PC-3 (cell line): Measurements from ENCODE around the gene SENP3. TPM values are rescaled to one million over a fixed set of nuclear protein-coding genes. Genes with fewer than 3 reads are reported as not detected.

Source experiments
- ATAC-seq: fragments of 200-7000 bp; cut with Tn5 transposase; 2 replicates; pipeline ENCODE4 v1.9.1; 2020; ENCODE audit warnings: mild to moderate bottlenecking, moderate library complexity
- BruUV-seq: library from RNA; stranded (reverse); fragments of 400-500 nt; replicated peaks from 2 replicates; lab custom pipeline; 2021; lab: Mats Ljungman, UMichigan
- CTCF ChIA-PET: fragments of 300-600 bp; sonication (Branson Sonifier 250); formaldehyde crosslinking; loops from one replicate; lab custom pipeline; 2022; ENCODE audit warnings: antibody characterized with exemption; lab: Charles Lee
- POLR2A ChIA-PET: fragments of 300-600 bp; sonication (Branson Sonifier 250); formaldehyde crosslinking; loops from one replicate; lab custom pipeline; 2022; ENCODE audit warnings: antibody characterized with exemption; ENCODE audit not compliant: unreplicated experiment; lab: Charles Lee
- DNase-seq: peaks from one replicate; pipeline ENCODE4 v3.0.0-alpha.2; 2015
- H2AFZ ChIP-seq: fragments of 300-600 bp; sonication (generic); 2 replicates; pipeline ENCODE4 v1.6.0; 2016; ENCODE audit warnings: antibody characterized with exemption, low read length
- H3F3A ChIP-seq: fragments of 300-600 bp; sonication (generic); one replicate; pipeline ENCODE4 v1.6.0; 2017; ENCODE audit warnings: antibody characterized with exemption, low read length, control low read depth, mild to moderate bottlenecking; ENCODE audit not compliant: unreplicated experiment
- H3K27ac ChIP-seq: fragments of 300-600 bp; sonication (generic); 2 replicates; pipeline ENCODE4 v1.5.1; 2016; ENCODE audit warnings: mild to moderate bottlenecking, low read length
- H3K27me3 ChIP-seq: fragments of 300-600 bp; sonication (generic); 2 replicates; pipeline ENCODE4 v1.6.1; 2016; ENCODE audit warnings: low read length, mixed read lengths
- H3K36me3 ChIP-seq: fragments of 300-600 bp; sonication (generic); 2 replicates; pipeline ENCODE4 v1.6.1; 2016; ENCODE audit warnings: low read depth, mixed run types, low read length, mixed read lengths
- H3K4me1 ChIP-seq: fragments of 300-600 bp; sonication (generic); 2 replicates; pipeline ENCODE4 v1.5.1; 2016; ENCODE audit warnings: low read length; ENCODE audit not compliant: insufficient read depth
- H3K4me2 ChIP-seq: fragments of 300-600 bp; sonication (generic); 2 replicates; pipeline ENCODE4 v1.6.0; 2016; ENCODE audit warnings: low read length
- H3K4me3 ChIP-seq: fragments of 300-600 bp; sonication (generic); 2 replicates; pipeline ENCODE4 v1.5.1; 2016; ENCODE audit warnings: mild to moderate bottlenecking, low read length, mixed read lengths
- H3K79me2 ChIP-seq: fragments of 300-600 bp; sonication (generic); 2 replicates; pipeline ENCODE4 v1.6.1; 2017; ENCODE audit warnings: low read length, mixed read lengths
- H3K9ac ChIP-seq: fragments of 300-600 bp; sonication (generic); 2 replicates; pipeline ENCODE4 v1.6.0; 2016; ENCODE audit warnings: mild to moderate bottlenecking, low read length
- H3K9me2 ChIP-seq: fragments of 300-600 bp; sonication (generic); replicated peaks from 2 replicates; pipeline ENCODE4 v1.6.1; 2016; ENCODE audit warnings: mixed run types, low read length, mixed read lengths
- H3K9me3 ChIP-seq: fragments of 300-600 bp; sonication (generic); 2 replicates; pipeline ENCODE4 v1.6.1; 2016; ENCODE audit warnings: low read length, mixed read lengths
- H4K20me1 ChIP-seq: fragments of 300-600 bp; sonication (generic); 2 replicates; pipeline ENCODE4 v1.6.1; 2016; ENCODE audit warnings: low read length, mixed read lengths
- CTCF ChIP-seq: fragments of 300-600 bp; sonication (generic); conservative IDR thresholded peaks from 2 replicates; pipeline ENCODE4 v1.5.1; 2017; ENCODE audit warnings: antibody characterized with exemption, low read depth, mild to moderate bottlenecking, low read length
- EZH2 ChIP-seq: fragments of 300-600 bp; sonication (generic); IDR thresholded peaks from one replicate; pipeline ENCODE4 v1.6.1; 2017; ENCODE audit warnings: antibody characterized with exemption, mild to moderate bottlenecking, low read length; ENCODE audit not compliant: unreplicated experiment
- EZH2phosphoT487 ChIP-seq: fragments of 300-600 bp; sonication (generic); IDR thresholded peaks from 2 replicates; pipeline ENCODE4 v1.6.1; 2018; ENCODE audit warnings: mild to moderate bottlenecking, antibody characterized with exemption, low read length, borderline replicate concordance
- intact Hi-C: fragments of 100-400 bp; cut with micrococcal nuclease; formaldehyde crosslinking; loops from 2 replicates; pipeline ENCODE4 v1.9.0; 2023
- total RNA-seq: library from RNA; depleted of rRNA; stranded (reverse); fragments of >200 nt; gene quantifications from 2 replicates; pipeline ENCODE4 v1.2.3, GENCODE V29; 2014

The SENP3 gene
- total RNA-seq, 1 experiment from 2014 or later, result 82.8 TPM

- no peak for ATAC-seq
- no peak overlapping the region for H3K4me2 ChIP-seq
- no peaks in the 10 kb centered on the region for H3K27me3 ChIP-seq
- no peak overlapping the region for H2AFZ ChIP-seq
- no peaks in the 10 kb centered on the region for H3K79me2 ChIP-seq
- no peak overlapping the region for H3K9ac ChIP-seq
- H3F3A ChIP-seq, result no peaks in the 10 kb centered on the region
- no peaks in the 10 kb centered on the region for H4K20me1 ChIP-seq
- POLR2A ChIA-PET, result no interaction called here
- no peaks in the 10 kb centered on the region for H3K9me2 ChIP-seq
- DNase-seq, result no peak
- CTCF ChIA-PET, result no interaction called here
- BruUV-seq, result no TSS peak
- no peak overlapping the region for H3K27ac ChIP-seq
- H3K4me3 ChIP-seq, result no peak overlapping the region
- no peaks in the 10 kb centered on the region for H3K36me3 ChIP-seq
- no peaks in the 10 kb centered on the region for H3K9me3 ChIP-seq
- TF ChIP-seq CTCF (no peak), EZH2 (no peak), EZH2phosphoT487 (no peak)
- intact Hi-C loops, result no loop called here
- peaks cover 20% of the 10 kb centered on the region for H3K4me1 ChIP-seq
Observed at GRCh38 chr17:7556627-7557026, 5.1 kb upstream of the SENP3 start.

GRCh38 chr17:7557147-7557764, 4.5 kb upstream of the SENP3 start:
- no TSS peak for BruUV-seq
- no peak for DNase-seq
- Histone ChIP-seq H4K20me1 (no peaks in the 10 kb centered on the region), H3K79me2 (peaks cover 4% of the 10 kb centered on the region), H3K9me3 (no peaks in the 10 kb centered on the region), H3K4me1 (peaks cover 20% of the 10 kb centered on the region), H3F3A (no peaks in the 10 kb centered on the region), H2AFZ (no peak overlapping the region), H3K27me3 (no peaks in the 10 kb centered on the region), H3K27ac (no peak overlapping the region), H3K9ac (no peak overlapping the region), H3K9me2 (no peaks in the 10 kb centered on the region), H3K4me2 (no peak overlapping the region), H3K36me3 (no peaks in the 10 kb centered on the region), H3K4me3 (no peak overlapping the region)
- TF ChIP-seq EZH2, result no peak
- no peak for TF ChIP-seq EZH2phosphoT487
- TF ChIP-seq CTCF, result no peak
- ChIA-PET CTCF (no interaction called here), POLR2A (no interaction called here)
- no peak for ATAC-seq
- intact Hi-C loops, result no loop called here

GRCh38 chr17:7557775-7558543, 3.8 kb upstream of the SENP3 start:
- Histone ChIP-seq H3K4me1 (peaks cover 25% of the 10 kb centered on the region), H3K36me3 (no peaks in the 10 kb centered on the region), H3K9me3 (no peaks in the 10 kb centered on the region), H3K9me2 (no peaks in the 10 kb centered on the region), H3K9ac (peak overlapping the region; percentile 67), H3K4me2 (peak overlapping the region; percentile 100), H3K4me3 (peak overlapping the region; percentile 60), H3K27me3 (no peaks in the 10 kb centered on the region), H3K79me2 (peaks cover 11% of the 10 kb centered on the region), H3K27ac (peak overlapping the region; percentile 65), H2AFZ (peak overlapping the region; percentile 80), H3F3A (no peaks in the 10 kb centered on the region), H4K20me1 (no peaks in the 10 kb centered on the region)
- DNase-seq (peak; percentile 66), ATAC-seq (peak; percentile 50)
- POLR2A ChIA-PET, result no interaction called here
- no peak for TF ChIP-seq EZH2phosphoT487
- no peak for TF ChIP-seq CTCF
- intact Hi-C loops, result no loop called here
- BruUV-seq, result no TSS peak
- CTCF ChIA-PET, result no interaction called here
